Suprapubic skin (tissue), 3 donors: ENCODE results near the gene PRDM4.

Experiments
- EP300 ChIP-seq: sonication (generic); formaldehyde crosslinking; IDR thresholded peaks from one replicate; pipeline ENCODE4 v1.6.1; 2017; ENCODE audit warnings: antibody characterized with exemption
- TF ChIP-seq, protein P1 (sequence below), 2 donors: fragments of 200-600 bp in 1 of 2; fragments of 450-650 bp in 1 of 2; sonication (generic) in 1 of 2; IDR thresholded peaks; one replicate each; pipeline ENCODE4 v1.5.1; 2016 to 2019; ENCODE audit warnings: antibody characterized with exemption in 2 of 2, mild to moderate bottlenecking in 1 of 2, moderate library complexity in 1 of 2

DNA sequence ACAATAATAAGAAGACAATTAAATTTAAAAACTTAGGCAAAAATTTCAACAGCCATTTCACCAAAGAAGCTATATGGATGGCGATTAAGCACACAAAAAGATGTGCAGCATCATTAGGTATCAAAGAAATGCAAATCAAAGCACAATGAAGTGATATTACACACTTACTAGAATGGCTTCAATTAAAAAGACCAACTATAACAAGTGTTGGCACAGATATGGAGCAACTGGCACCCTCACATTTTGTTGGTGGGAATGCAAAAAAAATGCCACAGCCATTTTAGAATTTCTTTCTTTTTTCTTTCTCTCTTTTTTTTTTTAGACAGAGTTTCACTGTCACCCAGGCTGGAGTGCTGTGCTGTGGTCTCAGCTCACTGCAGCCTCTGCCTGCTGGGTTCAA is 1.9 kb upstream of the PRDM4 start:
- TF ChIP-seq, protein P1, sequence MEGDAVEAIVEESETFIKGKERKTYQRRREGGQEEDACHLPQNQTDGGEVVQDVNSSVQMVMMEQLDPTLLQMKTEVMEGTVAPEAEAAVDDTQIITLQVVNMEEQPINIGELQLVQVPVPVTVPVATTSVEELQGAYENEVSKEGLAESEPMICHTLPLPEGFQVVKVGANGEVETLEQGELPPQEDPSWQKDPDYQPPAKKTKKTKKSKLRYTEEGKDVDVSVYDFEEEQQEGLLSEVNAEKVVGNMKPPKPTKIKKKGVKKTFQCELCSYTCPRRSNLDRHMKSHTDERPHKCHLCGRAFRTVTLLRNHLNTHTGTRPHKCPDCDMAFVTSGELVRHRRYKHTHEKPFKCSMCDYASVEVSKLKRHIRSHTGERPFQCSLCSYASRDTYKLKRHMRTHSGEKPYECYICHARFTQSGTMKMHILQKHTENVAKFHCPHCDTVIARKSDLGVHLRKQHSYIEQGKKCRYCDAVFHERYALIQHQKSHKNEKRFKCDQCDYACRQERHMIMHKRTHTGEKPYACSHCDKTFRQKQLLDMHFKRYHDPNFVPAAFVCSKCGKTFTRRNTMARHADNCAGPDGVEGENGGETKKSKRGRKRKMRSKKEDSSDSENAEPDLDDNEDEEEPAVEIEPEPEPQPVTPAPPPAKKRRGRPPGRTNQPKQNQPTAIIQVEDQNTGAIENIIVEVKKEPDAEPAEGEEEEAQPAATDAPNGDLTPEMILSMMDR (IDR thresholded peaks at IDR 0.05) = no peak
- no peak for TF ChIP-seq EP300
